CD14-positive monocyte (primary cell): ENCODE measurements around the gene LKAAEAR1. TPM values are rescaled to one million over a fixed set of nuclear protein-coding genes. Genes with fewer than 3 reads are reported as not detected.

Experiments
- DNase-seq, 3 donors: peaks; one replicate each; pipeline ENCODE4 v3.0.0-alpha.2; 2011 to 2022
- H2AFZ ChIP-seq: 2 replicates; pipeline ENCODE4 v1.6.0; 2012; ENCODE audit warnings: mild to moderate bottlenecking, low read depth, low read length, inconsistent platforms; ENCODE audit not compliant: insufficient read depth, poor library complexity, severe bottlenecking
- H3K27ac ChIP-seq, 2 donors: 1 replicate in 1 of 2; 2 replicates in 1 of 2; pipeline ENCODE4 v1.5.1; 2012 to 2013; ENCODE audit warnings: low read length in 2 of 2, control low read depth in 1 of 2, inconsistent platforms in 1 of 2, low read depth in 1 of 2, mild to moderate bottlenecking in 1 of 2
- H3K27me3 ChIP-seq, 2 donors: one replicate each; pipeline versions ENCODE4 v1.6.0 to v1.6.1; 2011 to 2013; ENCODE audit warnings: low read length in 2 of 2; ENCODE audit not compliant: control insufficient read depth in 2 of 2, insufficient read depth in 2 of 2
- H3K36me3 ChIP-seq, 2 donors: replicated peaks in 1 of 2; 1 replicate in 1 of 2; 2 replicates in 1 of 2; pipeline versions ENCODE4 v1.5.1 to v1.6.1; 2012 to 2013; ENCODE audit warnings: low read length in 2 of 2, control low read depth in 1 of 2, inconsistent platforms in 1 of 2, mild to moderate bottlenecking in 1 of 2; ENCODE audit not compliant: insufficient read depth in 2 of 2, control insufficient read depth in 1 of 2
- H3K4me1 ChIP-seq, 2 donors: 1 replicate in 1 of 2; 2 replicates in 1 of 2; pipeline versions ENCODE4 v1.5.1 to v1.6.1; 2012 to 2013; ENCODE audit warnings: low read length in 2 of 2, control low read depth in 1 of 2, inconsistent platforms in 1 of 2, mild to moderate bottlenecking in 1 of 2, moderate library complexity in 1 of 2; ENCODE audit not compliant: insufficient read depth in 2 of 2, control insufficient read depth in 1 of 2
- H3K4me2 ChIP-seq: replicated peaks from 2 replicates; pipeline ENCODE3; 2012; ENCODE audit warnings: low read length, moderate library complexity, mild to moderate bottlenecking; ENCODE audit not compliant: poor library complexity, severe bottlenecking; ENCODE audit errors: extremely low read depth
- H3K4me3 ChIP-seq, 3 experiments: fragments of 200-600 bp in 1 of 3; sonication (generic) in 1 of 3; replicated peaks in 1 of 3; 1 replicate in 2 of 3; 2 replicates in 1 of 3; pipeline ENCODE4 v1.5.1; 2011 to 2013; ENCODE audit warnings: low read length in 3 of 3, mild to moderate bottlenecking in 3 of 3, control low read depth in 2 of 3, low read depth in 2 of 3, inconsistent platforms in 1 of 3, moderate library complexity in 1 of 3
- H3K79me2 ChIP-seq: 2 replicates; pipeline ENCODE4 v1.6.0; 2012; ENCODE audit warnings: mild to moderate bottlenecking, control low read depth, inconsistent platforms, low read length, moderate library complexity; ENCODE audit not compliant: insufficient read depth
- H3K9ac ChIP-seq: 2 replicates; pipeline ENCODE4 v1.6.0; 2017; ENCODE audit warnings: low read length, mild to moderate bottlenecking; ENCODE audit not compliant: insufficient read depth, poor library complexity, severe bottlenecking
- H3K9me3 ChIP-seq, 2 donors: replicated peaks in 1 of 2; 1 replicate in 1 of 2; 2 replicates in 1 of 2; pipeline versions ENCODE4 v1.5.1 to v1.6.1; 2012 to 2013; ENCODE audit warnings: low read length in 2 of 2, control low read depth in 1 of 2; ENCODE audit not compliant: control insufficient read depth in 1 of 2, insufficient read depth in 1 of 2
- H4K20me1 ChIP-seq: 2 replicates; pipeline ENCODE4 v1.6.0; 2012; ENCODE audit warnings: mild to moderate bottlenecking, low read length, control low read depth, moderate library complexity; ENCODE audit not compliant: insufficient read depth
- H3K27ac Mint-ChIP-seq, 7 donors: one replicate each; pipeline ENCODE4 v1.8.0; 2020; ENCODE audit warnings: mild to moderate bottlenecking in 7 of 7, mixed read lengths in 7 of 7, moderate library complexity in 6 of 7, inconsistent platforms in 2 of 7
- H3K27me3 Mint-ChIP-seq, 3 donors: one replicate each; pipeline ENCODE4 v1.8.0; 2021 to 2022; ENCODE audit warnings: low read depth in 3 of 3, mild to moderate bottlenecking in 3 of 3, mixed read lengths in 3 of 3, moderate library complexity in 3 of 3, inconsistent platforms in 1 of 3
- H3K36me3 Mint-ChIP-seq, 2 donors: one replicate each; pipeline ENCODE4 v1.8.0; 2020; ENCODE audit warnings: mixed read lengths in 2 of 2, inconsistent platforms in 1 of 2, mild to moderate bottlenecking in 1 of 2
- H3K4me1 Mint-ChIP-seq: one replicate; pipeline ENCODE4 v1.8.0; 2020; ENCODE audit warnings: mild to moderate bottlenecking, mixed read lengths
- H3K4me3 Mint-ChIP-seq, 2 donors: one replicate each; pipeline ENCODE4 v1.8.0; 2020; ENCODE audit warnings: mild to moderate bottlenecking in 2 of 2, mixed read lengths in 2 of 2, moderate library complexity in 1 of 2
- H3K9me3 Mint-ChIP-seq, 7 donors: one replicate each; pipeline ENCODE4 v1.8.0; 2020 to 2022; ENCODE audit warnings: mixed read lengths in 7 of 7, mild to moderate bottlenecking in 6 of 7, moderate library complexity in 6 of 7, inconsistent platforms in 2 of 7
- WGBS: methylation state at CpG from one replicate; pipeline ENCODE4 v1.1.5; 2013; ENCODE audit warnings: missing lambda C conversion rate; ENCODE audit not compliant: insufficient coverage; 5-methylcytosine and 5-hydroxymethylcytosine counted together
- intact Hi-C, 2 donors: fragments of 100-400 bp; cut with micrococcal nuclease; formaldehyde crosslinking; loops; one replicate each; pipeline versions ENCODE4 v1.15.0 to v1.15.1; 2023
- polyA plus RNA-seq, 3 donors: library from polyadenylated mRNA; depleted of rRNA in 1 of 3; unstranded in 2 of 3; stranded (reverse) in 1 of 3; fragments of 300-500 nt in 2 of 3; fragments of >200 nt in 1 of 3; fragmentation: Illumina TruSeq in 2 of 3; gene quantifications; 1 replicate in 2 of 3; 2 replicates in 1 of 3; pipeline ENCODE4 v1.2.3, GENCODE V29; 2012 to 2021
- TF ChIP-seq, protein P1 (sequence below): fragments of 200-600 bp; IDR thresholded peaks from one replicate; pipeline ENCODE4 v1.8.0; 2022; ENCODE audit warnings: antibody characterized with exemption, mild to moderate bottlenecking

LKAAEAR1 gene
- polyA plus RNA-seq, 3 donors, result 0.61 to 0.86 (median 0.64) TPM

DNA sequence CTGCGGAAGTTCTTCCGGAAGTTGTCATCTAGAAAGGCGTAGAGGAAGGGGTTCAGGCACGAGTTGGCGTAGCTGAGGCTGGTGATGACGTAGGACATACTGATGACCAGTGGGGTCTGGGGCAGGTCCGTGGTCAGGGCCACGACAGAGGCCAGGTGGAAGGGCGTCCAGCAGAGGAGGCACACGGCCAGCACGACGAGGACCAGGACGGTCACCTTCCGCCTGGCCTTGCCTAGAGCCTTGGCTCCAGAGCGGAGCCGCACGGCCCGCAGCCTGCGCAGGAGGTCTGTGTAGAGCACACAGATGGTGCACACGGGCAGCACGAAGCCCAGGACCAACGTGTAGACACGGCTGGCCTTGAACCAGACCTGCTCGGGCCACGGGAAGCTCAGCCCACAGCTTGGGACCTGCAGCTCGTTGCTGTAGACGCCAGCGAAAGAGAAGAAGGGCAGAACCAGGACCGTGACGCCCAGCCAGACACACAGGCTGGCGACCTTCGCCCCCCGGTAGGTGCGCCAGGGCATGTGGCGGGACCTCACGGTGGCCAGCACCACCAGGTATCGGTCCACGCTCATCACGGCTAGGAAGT lies 21.7 kb upstream of the LKAAEAR1 start:
- Histone ChIP-seq H3K79me2 (no peaks in the 10 kb centered on the region), H3K27ac (no peak overlapping the region), H3K4me3 (no peak overlapping the region), H3K27me3 (peaks cover 6 to 27% of the 10 kb centered on the region in 2 donors), H3K36me3 (no peaks in the 10 kb centered on the region), H2AFZ (no peak overlapping the region), H3K9me3 (no peaks in the 10 kb centered on the region), H3K4me1 (peaks cover 13 to 20% of the 10 kb centered on the region in 2 donors), H3K9ac (no peak overlapping the region), H4K20me1 (peaks cover 10% of the 10 kb centered on the region), H3K4me2 (no peak overlapping the region)
- intact Hi-C loops, result no loop called here
- 97% methylated on average over 36 of the region's 39 CpGs for WGBS
- H3K36me3 Mint-ChIP-seq, result peaks cover 3 to 6% of the 10 kb centered on the region in 2 donors
- no peak overlapping the region for H3K4me3 Mint-ChIP-seq
- peaks cover 18% of the 10 kb centered on the region for H3K4me1 Mint-ChIP-seq
- peaks cover 0 to 2% (median 0%) of the 10 kb centered on the region in 7 donors for H3K9me3 Mint-ChIP-seq
- peaks cover 34 to 46% (median 44%) of the 10 kb centered on the region in 3 donors for H3K27me3 Mint-ChIP-seq
- TF ChIP-seq, protein P1, sequence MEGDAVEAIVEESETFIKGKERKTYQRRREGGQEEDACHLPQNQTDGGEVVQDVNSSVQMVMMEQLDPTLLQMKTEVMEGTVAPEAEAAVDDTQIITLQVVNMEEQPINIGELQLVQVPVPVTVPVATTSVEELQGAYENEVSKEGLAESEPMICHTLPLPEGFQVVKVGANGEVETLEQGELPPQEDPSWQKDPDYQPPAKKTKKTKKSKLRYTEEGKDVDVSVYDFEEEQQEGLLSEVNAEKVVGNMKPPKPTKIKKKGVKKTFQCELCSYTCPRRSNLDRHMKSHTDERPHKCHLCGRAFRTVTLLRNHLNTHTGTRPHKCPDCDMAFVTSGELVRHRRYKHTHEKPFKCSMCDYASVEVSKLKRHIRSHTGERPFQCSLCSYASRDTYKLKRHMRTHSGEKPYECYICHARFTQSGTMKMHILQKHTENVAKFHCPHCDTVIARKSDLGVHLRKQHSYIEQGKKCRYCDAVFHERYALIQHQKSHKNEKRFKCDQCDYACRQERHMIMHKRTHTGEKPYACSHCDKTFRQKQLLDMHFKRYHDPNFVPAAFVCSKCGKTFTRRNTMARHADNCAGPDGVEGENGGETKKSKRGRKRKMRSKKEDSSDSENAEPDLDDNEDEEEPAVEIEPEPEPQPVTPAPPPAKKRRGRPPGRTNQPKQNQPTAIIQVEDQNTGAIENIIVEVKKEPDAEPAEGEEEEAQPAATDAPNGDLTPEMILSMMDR, result no peak
- H3K27ac Mint-ChIP-seq, result peak overlapping the region in 1 of 7 donors; percentile 45
- no peak for DNase-seq

- Histone ChIP-seq H3K4me2 (no peak overlapping the region), H4K20me1 (peaks cover 16% of the 10 kb centered on the region), H3K9me3 (no peaks in the 10 kb centered on the region), H3K79me2 (no peaks in the 10 kb centered on the region), H2AFZ (no peak overlapping the region), H3K9ac (no peak overlapping the region), H3K27ac (no peak overlapping the region), H3K36me3 (peaks cover 4 to 7% of the 10 kb centered on the region in 2 donors), H3K4me3 (no peak overlapping the region), H3K4me1 (peaks cover 13 to 20% of the 10 kb centered on the region in 2 donors), H3K27me3 (peaks cover 6 to 33% of the 10 kb centered on the region in 2 donors)
- intact Hi-C loops, result no loop called here
- peaks cover 37 to 50% (median 49%) of the 10 kb centered on the region in 3 donors for H3K27me3 Mint-ChIP-seq
- no peak for DNase-seq
- no peak overlapping the region for H3K27ac Mint-ChIP-seq
- H3K4me1 Mint-ChIP-seq, result peaks cover 18% of the 10 kb centered on the region
- 96% methylated on average over 20 of the region's 25 CpGs for WGBS
- H3K4me3 Mint-ChIP-seq, result no peak overlapping the region
- TF ChIP-seq, protein P1, result no peak
- peaks cover 0 to 2% (median 0%) of the 10 kb centered on the region in 7 donors for H3K9me3 Mint-ChIP-seq
- peaks cover 8 to 14% of the 10 kb centered on the region in 2 donors for H3K36me3 Mint-ChIP-seq
These were observed 20.7 kb upstream of the LKAAEAR1 start for GRCh38 chr20:64104667-64105451.
